Posterior cingulate gyrus (tissue), 11 donors: ENCODE data around the gene MARCHF7.
"Not testable (repeated sequence)": the region's sequence is repeated elsewhere in the genome, so short reads cannot be mapped to it uniquely, and the experiment has no call there.

ENCODE experiments used
- DNase-seq, 10 donors: peaks; one replicate each; pipeline versions ENCODE4 v3.0.0 to v3.0.0-alpha.2; 2020 to 2021; ENCODE audit warnings: mixed read lengths in 3 of 10
- intact Hi-C: fragments of 100-400 bp; cut with DNase I; formaldehyde crosslinking; loops from one replicate; pipeline ENCODE4 v1.15.1; 2023

The MARCHF7 gene

DNA sequence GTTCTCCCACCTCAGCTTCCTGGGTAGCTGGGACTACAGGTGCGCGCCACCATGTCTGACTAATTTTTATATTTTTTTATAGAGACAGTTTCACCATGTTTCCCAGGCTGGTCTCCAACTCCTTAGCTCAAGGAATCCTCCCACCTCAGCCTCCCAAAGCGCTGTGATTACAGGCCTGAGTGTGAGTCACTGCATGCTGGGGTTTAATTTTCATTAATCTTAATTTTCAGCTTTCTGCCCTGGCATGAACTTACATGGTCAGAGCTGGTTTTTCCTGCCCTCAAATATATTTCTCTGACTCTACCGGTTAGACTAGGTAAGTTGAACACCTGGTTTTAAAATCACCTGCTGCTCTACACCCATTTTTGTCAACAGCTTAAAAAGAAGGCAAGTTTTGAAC, 3.1 kb downstream of the MARCHF7 start:
- no peak for DNase-seq
- intact Hi-C loops, result loop anchor here (10.0 kb wide), 3 partner anchors 89 to 581 kb away; no protein-coding TSS in a partner anchor

DNA sequence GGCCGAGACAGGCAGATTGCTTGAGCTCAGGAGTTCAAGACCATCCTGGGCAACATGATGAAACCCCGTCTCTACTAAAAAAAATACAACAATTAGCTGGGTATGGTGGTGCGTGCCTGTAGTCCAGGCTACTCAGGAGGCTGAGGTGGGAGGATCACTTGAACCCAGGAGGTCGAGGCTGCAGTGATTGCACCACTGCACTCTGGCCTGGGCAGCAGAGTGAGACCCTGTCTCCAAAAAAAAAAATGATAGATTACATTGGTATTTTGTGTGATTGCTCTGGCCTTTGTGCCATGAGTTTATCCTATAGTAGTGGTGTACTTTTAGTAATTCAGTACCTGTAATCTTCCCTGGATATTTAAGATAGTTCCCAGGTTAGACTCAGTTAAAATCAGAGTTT, 4.1 kb downstream of the MARCHF7 start:
- not testable (repeated sequence) for DNase-seq
- intact Hi-C loops, result loop anchor here (10.0 kb wide), 3 partner anchors 88 to 582 kb away; no protein-coding TSS in a partner anchor

GRCh38 chr2:159716857-159717256, 4.6 kb downstream of the MARCHF7 start:
- no peak for DNase-seq
- intact Hi-C loops, result loop anchor here (10.0 kb wide), 3 partner anchors 88 to 582 kb away; no protein-coding TSS in a partner anchor

DNA sequence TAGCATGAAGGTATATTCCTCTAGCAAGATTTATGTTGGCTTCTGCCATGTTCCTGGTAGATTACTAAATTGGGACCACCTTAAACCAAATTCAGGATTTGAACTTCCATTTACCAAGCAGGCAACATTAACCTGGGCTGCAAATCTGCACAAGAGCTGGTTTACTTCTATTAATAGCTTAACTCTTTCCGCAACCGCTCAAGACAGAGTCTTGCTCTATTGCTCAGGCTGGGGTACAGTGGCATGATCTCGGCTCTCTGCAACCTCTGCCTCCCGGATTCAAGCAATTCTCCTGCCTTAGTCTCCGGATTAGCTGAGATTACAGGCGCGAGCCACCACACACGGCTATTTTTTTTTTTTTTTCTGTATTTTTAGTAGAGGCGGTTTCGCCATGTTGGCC, 8.4 kb downstream of the MARCHF7 start:
- no peak for DNase-seq
- intact Hi-C loops, result no loop called here

DNA sequence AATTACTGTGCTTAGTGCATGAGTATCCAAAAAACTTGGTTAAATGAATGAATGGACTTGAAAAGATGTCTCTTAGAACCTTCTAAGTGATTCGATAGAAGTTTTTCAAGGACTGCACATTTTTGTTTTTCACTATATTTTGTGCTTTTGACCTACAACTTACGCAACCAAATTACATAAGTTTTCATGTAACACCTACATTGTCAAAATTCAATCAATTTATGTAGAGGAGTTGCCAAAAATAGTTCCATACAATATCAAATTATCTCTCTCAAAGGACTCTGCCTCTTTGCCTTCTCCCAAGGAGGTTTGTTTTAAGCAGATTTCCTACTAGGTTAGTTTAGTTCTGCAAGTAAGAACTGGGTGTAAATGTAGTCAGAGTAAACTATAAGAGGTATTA, 10.3 kb downstream of the MARCHF7 start:
- intact Hi-C loops, result no loop called here
- DNase-seq, result no peak

DNA sequence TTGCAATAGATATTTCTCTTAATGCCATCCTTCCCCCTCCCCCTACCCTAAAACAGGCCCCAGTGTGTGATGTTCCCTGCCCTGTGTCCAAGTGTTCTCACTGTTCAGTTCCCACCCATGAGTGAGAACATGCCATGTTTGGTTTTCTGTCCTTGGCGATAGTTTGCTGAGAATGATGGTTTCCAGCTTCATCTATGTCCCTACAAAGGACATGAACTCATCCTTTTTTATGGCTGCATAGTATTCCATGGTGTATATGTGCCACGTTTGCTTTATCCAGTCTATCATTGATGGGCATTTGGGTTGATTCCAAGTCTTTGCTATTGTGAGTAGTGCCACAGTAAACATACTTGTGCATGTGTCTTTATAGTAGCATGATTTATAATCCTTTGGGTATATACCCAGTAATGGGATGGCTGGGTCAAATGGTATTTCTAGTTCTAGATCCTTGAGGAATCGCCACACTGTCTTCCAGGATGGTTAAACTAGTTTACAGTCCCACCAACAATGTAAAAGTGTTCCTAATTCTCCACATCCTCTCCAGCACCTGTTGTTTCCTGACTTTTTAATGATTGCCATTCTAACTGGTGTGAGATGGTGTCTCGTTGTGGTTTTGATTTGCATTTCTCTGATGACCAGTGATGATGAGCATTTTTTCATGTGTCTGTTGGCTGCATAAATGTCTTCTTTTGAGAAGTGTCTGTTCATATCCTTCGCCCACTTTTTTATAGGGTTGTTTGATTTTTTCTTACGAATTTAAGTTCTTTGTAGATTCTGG, 12.7 kb downstream of the MARCHF7 start:
- intact Hi-C loops, DNase-seq: not testable (repeated sequence)

GRCh38 chr2:159725713-159726112, 13.4 kb downstream of the MARCHF7 start:
- DNase-seq, result no peak
- intact Hi-C loops, result no loop called here

DNA sequence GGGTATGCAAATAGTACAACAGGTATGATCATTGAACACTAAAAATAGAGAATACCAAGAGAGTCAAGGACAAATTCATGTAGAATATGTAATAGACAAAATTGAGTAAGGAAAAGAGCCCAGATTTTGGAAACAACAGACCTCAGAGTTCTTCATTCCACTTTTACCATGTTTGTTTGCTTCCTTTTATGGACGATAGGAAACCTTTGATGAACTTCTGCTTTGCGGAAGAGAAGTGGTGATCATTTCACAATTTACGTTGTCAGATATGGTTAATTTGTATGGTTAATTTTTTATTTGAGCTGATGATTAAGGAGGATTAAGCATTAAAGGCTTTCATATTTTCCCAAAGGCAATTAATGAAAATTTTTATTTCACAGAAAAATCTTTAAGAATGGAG, 16.3 kb downstream of the MARCHF7 start:
- intact Hi-C loops, result no loop called here

DNA sequence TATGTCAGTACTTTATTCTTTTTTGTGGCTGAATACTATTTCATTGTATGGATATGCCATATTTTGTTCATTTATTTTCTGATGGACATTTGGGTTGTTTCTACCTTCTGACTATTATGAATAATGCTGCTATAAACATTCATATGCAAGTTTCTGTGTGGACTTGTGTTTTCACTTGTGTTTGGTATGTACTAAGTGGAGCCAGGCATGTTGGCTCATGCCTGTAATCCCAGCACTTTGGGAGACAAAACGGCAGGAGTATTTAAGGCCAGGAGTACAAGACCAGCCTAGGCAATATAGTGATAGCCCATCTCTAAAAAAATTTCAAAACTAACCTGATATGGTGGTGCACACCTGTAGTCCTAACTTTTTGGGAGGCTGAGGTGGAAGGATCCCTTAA, 23.3 kb downstream of the MARCHF7 start:
- no peak for DNase-seq
- intact Hi-C loops, result no loop called here

More for the DNA sequence above, 16.3 kb downstream of the MARCHF7 start:
- no peak for DNase-seq

GRCh38 chr2:159736048-159736447, 23.7 kb downstream of the MARCHF7 start:
- no peak for DNase-seq
- intact Hi-C loops, result no loop called here

- DNase-seq, result peak in 1 of 10 donors; percentile 43
- intact Hi-C loops, result no loop called here
These were observed 25.1 kb downstream of the MARCHF7 start for GRCh38 chr2:159737292-159737916.

DNA sequence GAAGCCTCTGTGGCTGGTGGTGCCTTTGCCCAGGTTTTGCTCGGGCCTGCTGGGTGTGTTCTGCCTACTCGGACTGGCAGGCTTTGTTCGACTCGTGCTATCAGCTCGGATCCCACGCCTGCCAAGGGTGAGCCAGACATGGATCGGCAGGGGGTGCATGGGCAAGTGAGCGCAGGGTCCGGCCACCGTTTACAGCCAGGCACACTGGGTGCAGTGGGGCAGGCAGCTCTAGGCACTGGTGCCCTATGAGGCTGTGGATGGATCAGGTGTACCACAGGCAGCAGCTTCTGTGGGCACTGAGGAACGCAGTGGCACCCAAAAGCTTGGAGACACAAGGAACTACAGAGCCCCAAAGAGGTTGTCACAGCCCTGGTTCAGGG, 25.6 kb downstream of the MARCHF7 start:
- intact Hi-C loops, result no loop called here
- peak in 1 of 10 donors; percentile 63 for DNase-seq

DNA sequence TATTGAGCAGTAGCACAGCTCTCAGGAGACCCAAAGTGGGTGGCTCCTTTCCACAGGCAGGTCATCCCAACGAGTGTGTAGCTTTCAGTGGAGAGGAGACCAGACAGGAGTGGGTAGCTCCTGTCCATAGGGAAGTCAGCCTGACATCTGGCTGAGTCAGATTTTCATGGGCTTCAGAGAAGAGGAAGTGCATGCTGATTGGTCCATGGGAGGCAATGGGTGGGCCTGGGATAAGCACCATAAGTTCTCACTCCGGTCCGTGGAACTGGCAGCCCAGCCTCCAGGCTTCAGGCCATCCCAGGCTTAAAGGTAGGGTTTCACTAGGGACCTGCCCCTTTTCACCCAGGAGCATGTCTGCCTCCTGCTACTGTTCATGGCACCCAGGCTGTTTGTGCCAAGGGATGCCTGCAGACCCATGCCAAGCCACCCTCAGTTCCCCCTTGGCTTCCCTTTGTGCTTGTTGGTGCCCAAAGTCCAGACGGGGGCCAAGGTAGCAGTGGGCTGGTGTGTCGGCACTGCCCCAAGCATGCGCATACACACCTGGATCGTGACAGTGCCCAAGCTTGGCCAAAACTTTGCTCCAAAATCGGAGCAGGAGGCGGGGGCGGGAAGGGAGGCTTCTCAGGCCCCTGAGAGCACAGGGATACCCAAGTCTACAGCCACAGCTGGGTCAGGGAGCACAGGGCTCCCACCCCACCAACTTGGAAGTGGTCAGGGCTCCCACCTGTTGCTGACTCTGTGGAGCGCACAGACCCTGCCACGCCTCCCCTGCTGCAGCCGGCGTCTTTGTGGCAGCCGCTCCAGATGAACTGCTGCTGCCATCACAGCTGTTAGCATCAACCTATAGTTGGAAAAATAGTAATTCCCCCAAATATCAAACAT, 26.4 kb downstream of the MARCHF7 start:
- DNase-seq, result peak in 1 of 10 donors; percentile 61

GRCh38 chr2:159742846-159743245, 30.5 kb downstream of the MARCHF7 start:
- no peak for DNase-seq
- intact Hi-C loops, result no loop called here

More for the DNA sequence above, 26.4 kb downstream of the MARCHF7 start:
- intact Hi-C loops, result no loop called here

- DNase-seq, result no peak
- intact Hi-C loops, result no loop called here
These were observed 32.1 kb downstream of the MARCHF7 start for GRCh38 chr2:159744363-159744762.

DNA sequence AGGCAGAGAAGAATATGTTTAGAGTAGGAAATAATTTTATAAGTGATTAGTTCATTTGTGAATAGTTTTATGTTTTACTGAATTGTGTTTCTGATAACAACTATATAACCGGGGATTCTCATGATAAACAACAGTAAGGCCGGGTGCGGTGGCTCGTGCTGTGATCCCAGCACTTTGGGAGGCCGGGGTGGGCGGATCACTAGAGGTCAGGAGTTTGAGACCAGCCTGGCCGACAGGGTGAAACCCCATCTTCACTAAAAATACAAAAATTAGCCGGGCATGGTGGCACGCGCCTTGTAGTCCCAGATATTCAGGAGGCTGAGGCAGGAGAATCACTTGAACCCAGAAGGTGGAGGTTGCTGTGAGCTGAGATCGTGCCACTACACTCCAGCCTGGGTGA, 32.9 kb downstream of the MARCHF7 start:
- intact Hi-C loops, result not testable (repeated sequence)
- peak in 1 of 10 donors; percentile 59 for DNase-seq

DNA sequence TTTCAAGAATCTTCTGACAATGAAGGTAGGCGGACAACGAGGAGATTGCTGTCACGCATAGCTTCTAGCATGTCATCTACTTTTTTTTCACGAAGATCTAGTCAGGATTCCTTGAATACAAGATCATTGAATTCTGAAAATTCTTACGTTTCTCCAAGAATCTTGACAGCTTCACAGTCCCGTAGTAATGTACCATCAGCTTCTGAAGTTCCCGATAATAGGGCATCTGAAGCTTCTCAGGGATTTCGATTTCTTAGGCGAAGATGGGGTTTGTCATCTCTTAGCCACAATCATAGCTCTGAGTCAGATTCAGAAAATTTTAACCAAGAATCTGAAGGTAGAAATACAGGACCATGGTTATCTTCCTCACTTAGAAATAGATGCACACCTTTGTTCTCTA, 35.8 kb downstream of the MARCHF7 start:
- no peak for DNase-seq
- intact Hi-C loops, result no loop called here

DNA sequence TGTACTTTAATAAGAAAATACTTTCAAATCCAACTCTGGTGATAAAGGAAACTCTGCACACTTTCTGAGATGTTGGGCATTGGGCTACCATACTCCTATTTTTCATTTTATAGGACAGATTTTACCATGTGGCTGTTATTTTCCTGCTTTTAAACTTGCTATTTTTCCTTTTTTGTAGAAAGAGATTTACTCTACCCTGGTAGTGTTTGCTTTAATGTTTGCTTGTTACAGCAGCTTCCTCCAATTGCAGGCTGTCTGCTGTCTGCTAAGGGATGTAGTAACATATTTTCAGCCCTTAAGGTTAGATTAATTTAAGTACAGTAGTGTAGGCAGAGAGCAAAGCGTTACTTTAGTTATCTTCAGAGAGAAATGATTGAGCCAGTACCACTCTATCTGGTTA, 38.6 kb downstream of the MARCHF7 start:
- intact Hi-C loops, result no loop called here
- DNase-seq, result no peak

DNA sequence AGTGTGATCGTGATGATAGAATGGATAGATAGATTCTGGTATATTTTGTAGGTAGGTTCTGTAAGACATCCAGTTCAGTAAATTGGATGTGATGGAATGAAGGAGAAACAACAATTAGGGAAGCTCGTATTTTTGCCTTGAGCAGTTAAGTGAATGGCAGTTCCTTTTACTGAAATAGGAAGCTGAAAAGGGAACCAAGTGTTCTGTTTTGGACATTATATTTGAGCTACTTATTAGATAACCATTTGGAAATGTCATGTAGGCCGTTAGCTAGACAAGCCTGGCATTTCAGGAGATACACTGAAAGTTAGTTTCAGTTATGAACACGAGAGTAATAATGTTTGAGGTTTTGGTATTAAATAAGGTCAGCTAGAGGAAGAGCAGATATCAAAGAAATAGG, 41.5 kb downstream of the MARCHF7 start:
- intact Hi-C loops, result no loop called here
- no peak for DNase-seq

DNA sequence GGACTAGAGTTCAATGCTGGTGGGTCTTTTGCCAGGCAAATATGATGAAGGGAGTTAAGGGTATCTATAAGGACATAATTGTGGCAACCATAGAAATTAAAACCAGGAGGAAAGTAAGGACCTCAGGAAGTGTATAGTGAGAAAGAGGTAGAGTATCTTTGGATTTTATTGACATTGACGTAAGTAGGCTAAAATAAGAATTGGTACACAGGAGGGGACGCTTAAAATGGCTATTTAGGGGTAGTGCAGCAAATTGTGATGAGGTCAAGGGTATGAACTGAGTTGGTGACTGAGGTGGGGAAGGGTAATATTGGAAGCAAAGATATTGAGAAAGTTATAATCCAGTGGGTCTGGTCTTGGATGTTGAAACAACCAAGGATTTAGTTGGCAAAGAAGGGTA, 42.7 kb downstream of the MARCHF7 start:
- intact Hi-C loops, result no loop called here

GRCh38 chr2:159755788-159756187, 43.5 kb downstream of the MARCHF7 start:
- DNase-seq, result no peak
- intact Hi-C loops, result no loop called here

More for the DNA sequence above, 42.7 kb downstream of the MARCHF7 start:
- no peak for DNase-seq
